Activated gamma-delta T cell treated with anti-CD3 and anti-CD28 coated beads, Interleukin-2, amount 50 U/mL, for 16 hours (primary cell): ENCODE measurements around the gene GCFC2.

Experiments
- DNase-seq: peaks from one replicate; pipeline ENCODE4 v3.0.0-alpha.2; 2020; ENCODE audit warnings: low read depth

GCFC2 gene

GRCh38 chr2:75622929-75623328 is 87.8 kb downstream of the GCFC2 start:
- no peak for DNase-seq

GRCh38 chr2:75622500-75622899 is 88.2 kb downstream of the GCFC2 start:
- DNase-seq, result no peak

- no peak for DNase-seq
These were observed 89.5 kb downstream of the GCFC2 start for GRCh38 chr2:75621228-75621627.

- DNase-seq, result no peak
These were observed 90.6 kb downstream of the GCFC2 start for GRCh38 chr2:75619956-75620740.

GRCh38 chr2:75616933-75617332 is 93.8 kb downstream of the GCFC2 start:
- no peak for DNase-seq

- no peak for DNase-seq
These were observed 94.3 kb downstream of the GCFC2 start for GRCh38 chr2:75616406-75616805.

GRCh38 chr2:75614162-75614651 is 96.5 kb downstream of the GCFC2 start:
- no peak for DNase-seq

GRCh38 chr2:75612862-75613243 is 97.9 kb downstream of the GCFC2 start:
- DNase-seq, result no peak
